ENCODE data around the gene PHF19.

Gene PHF19

DNA sequence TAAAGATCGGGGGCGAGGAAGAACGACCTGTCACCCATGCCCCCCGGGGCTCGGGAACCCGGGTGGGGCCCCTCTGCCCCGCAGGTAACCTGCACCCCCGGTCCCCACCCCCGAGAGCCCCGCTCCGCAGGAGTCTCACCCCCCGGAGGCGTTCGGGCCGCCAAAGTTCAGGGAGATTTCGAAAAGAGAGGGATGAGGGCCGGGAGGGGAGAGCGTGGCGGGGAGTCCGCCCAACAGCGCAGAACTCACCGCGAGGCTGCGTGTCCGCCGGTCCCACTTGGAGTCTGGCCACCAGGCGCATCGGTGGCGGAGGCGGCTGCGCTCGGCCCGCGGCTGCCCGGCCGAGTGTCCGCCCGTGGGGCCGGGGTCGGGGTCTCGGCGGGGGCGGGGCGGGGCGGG lies at the start of gene PHF19:
Gene PHF19, minus strand, starts transcription at position 347 of the 399 bp plus-strand sequence. CDS start 2,447 bp downstream, outside the sequence.
- DNase-seq: no peak

DNA sequence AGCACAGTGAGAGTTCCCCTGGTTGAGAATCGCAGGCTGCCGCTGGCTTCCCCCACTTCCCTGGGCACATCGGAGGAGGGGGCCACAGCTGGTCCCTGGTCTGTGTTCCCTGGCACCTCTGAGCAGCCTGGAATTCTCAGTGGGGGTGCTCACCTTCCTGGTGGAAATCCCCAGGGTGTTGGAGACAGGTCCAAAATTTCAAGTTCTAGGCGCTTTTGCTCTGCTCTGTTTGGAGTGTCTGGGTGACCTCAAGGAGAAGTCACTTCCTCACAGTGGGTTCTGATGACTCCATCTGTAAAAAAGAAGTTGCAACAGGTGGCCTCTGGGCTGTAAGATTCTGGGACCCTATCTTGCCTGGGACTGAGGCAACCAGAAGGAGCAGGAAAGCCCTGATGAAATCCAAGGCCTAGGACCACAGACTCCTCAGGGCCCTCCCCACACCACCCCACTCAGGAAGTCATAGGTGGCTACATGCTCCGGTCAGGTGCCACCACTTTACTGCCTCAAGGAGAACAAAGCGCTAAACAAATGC lies 49.5 kb upstream of the PHF19 start, which contains the start of gene TRAF1:
Gene TRAF1, minus strand, starts transcription at position 400 of the 532 bp plus-strand sequence. CDS start 721 bp downstream, outside the sequence.
- no peak for DNase-seq

DNA sequence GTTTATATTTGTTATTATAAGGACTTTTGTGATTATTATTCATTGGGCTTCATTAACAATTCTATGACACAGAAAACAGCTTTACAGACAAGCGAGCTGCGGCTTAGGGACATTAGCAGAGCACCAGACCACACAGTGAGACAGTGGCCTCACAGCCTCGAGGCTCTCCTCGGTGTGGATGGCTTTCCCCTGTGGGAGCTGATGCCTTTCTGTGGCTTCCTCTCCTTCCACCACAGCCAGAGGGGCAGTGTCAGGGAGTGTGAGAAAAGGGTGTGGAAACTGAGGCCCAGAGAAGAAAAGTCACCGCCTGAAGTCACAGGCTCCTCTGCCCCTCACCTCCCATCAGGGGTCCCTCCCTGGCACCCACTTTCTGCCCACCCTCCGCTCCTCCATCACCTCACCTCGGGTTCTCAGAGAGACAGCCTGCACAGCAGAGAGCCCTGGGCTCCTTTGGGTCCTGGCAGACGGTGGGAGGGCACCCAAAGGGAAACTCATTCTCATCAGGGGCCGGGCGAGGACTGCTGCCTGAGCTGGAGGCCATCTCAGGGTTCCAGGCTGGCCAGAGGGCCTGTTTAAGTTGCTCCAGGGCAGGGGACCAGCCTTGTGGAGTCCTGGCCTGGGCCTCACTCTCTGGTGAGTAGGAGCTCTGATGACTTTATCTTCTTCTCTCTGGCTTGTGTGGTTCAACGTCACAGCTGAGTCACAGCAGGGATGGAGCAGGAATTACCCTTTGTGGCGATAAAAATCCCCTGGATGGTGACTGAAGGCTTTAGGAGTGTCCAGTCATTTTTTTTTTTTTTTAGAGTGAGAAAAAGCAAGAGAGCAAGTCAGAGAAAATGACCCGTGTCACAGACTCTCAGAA lies 48.8 kb upstream of the PHF19 start:
- DNase-seq: no peak

GRCh38 chr9:120924698-120925534 lies 47.9 kb upstream of the PHF19 start:
- DNase-seq: no peak

DNA sequence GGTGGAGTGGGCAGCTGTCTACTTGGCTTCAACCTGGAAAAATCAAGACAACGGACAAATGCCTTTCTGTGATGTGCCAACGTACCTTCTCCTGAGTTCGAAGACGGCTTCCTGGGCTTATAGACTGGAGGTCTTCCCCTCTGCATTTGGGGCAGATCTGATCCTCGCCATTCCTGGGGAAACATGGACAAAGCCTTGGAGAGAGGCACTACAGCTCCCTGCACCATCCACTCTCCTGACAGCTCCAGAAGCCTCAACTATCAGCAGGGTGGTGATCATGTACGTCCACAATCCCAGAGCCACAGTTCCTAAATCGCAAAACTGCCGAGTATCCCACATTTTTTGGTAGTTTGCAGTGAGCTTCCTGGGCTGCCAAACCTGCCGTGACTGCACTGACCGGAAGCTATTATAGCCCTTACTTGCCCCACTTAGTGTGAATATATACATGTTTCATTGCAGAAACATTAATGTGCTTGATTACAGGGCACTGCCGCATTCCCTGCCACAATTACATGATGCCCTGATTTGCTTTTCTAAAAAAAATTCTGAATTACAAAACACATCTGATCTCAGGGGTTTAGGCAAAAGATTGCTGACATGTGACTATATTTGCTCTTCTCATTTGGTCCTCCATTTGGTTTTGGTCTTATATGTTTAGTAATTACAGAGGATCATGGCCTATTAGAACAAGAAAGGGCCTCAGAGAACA lies 46.8 kb upstream of the PHF19 start:
- no peak for DNase-seq

DNA sequence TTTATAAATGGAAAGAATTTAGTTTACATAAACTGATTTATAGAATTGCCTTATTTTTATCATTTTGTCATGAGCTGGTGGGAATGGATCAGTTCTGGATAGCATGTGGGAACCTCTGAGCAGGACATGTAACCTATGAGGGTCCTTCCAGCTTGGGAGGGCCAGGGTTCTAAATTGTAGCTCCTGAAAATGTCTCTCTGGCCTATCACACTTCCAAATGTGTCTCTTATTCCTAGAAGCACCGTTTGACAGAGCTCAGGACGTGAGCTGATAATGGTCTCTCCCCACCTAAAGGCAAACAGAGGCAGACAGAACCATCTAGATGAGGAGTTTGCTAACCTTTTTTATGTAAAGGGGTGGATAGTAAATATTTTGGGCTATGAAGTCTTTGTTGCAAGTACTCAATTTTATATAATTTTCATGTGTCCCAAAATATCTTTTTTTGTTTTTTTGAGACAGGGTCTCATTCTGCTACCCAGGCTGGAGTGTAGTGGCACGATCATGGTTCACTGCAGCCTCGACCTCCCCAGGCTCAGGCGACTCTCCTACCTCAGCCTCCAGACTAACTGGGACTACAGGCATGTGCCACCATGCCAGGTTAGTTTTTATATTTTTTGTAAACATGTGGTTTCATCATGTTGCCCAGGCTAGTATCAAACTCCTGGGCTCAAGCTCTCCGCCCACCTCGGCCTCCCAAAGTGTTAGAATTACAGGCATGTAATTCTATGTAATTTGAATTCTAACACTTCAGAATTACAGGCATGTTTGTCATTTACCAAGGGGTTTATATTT lies 45.6 kb upstream of the PHF19 start:
- no peak for DNase-seq

DNA sequence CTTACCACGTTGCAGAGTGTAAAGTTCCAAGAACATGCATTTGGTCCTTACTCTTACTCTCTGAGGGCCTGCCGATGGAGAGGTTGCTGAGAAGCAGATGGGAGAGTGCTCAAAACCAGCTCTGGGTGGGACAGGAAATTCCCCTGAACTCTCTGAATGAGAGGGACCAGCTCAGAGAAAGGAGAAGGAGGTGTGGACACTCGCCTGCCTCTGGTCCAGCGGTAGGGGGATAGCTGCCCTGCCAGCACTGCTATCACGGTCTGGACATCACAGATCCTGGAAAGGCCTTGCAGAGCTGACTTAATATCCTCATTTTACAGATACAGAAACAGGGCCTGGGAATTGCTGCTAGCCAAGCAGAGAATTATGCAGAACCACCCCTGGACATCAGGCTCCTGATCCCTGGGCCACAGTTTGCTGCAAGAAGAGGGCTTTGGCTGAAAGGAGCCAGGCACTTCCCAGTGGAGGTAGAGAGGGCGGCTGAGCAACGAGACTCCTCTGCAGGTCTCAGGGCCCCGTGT lies 44.7 kb upstream of the PHF19 start:
- DNase-seq: no peak

GRCh38 chr9:120920806-120921178 lies 43.8 kb upstream of the PHF19 start:
- no peak for DNase-seq

- no peak for DNase-seq
Measured at GRCh38 chr9:120919843-120920805, 43.1 kb upstream of the PHF19 start.

DNA sequence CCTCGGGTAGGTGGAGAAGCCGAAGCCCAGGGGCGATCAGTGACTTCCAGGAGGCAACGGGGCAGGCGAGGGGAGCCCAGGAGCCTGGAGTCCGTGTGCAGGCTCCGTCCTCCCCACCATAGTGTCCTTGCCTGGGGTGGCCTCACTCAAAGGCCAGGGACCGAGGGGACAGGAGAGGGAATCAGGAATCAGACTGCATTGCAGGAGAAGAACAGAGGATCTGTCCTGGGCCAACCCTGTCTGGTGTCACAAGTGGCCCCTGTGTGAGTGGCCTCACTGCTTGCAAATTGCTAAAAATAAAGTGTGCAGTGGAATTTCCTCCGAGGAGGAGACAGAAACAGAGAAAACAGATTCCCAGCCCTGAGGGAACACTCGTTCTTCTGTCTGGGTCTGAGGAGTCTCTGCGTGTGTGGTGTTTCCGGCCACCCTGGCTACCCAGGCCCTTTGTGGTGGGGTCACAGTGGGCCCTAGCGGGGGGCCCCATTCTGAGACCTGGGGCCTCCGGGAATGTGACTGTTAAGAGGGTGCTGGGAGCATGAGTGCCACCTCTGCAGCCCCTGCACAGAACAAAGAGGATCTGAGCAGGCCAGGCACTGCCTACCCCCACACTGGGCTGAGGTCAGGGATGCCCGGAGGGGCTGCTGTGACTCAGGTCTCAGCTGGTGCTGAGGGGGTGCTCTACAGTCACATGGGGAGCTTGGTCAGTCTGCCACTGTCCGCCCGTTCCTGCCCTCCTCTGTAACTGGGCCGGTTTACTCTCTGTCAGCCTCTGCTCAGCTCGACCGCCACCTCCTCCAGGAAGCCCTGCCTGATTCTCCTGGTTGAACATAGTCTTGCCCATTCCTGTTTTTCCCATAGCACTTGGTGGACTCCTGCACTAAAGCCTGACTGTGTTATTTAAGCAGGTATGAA lies 42.2 kb upstream of the PHF19 start:
- DNase-seq: no peak

DNA sequence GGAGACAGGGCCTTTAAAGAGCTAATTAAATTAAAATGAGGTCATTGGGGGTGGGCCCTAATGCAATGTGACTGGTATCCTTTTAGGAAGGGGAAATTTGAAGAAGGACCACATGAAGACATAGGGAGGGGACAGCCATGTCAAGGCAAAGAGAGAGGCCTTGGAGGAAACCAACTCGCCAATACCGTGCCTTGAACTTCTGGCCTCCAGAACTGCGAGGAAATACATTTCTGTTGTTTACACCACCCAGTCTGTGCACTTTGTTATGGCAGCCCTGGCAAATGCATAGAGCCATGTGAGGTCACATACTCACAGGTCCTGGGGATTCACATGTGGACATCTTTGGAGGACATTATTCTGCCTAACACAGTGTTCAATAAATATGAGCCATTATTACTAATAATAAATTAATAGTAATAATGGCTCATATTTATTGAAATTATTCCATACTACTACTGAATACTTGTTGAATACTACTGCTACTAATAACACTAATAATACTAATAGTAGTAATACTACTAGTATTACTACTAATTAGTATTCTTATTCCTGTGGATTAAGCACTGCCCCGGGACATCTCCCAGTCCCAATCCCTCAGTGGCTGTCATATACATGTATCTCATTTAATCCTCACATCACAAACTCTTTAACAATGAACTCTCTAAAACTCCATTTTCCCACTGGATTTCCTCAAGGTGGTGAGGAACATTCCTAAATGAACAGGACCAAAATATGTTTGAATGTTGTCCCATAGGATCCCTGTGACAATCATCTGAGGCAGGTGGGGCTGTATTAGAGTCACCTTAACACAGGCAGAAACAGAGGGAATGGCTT lies 41.2 kb upstream of the PHF19 start:
- DNase-seq: no peak

DNA sequence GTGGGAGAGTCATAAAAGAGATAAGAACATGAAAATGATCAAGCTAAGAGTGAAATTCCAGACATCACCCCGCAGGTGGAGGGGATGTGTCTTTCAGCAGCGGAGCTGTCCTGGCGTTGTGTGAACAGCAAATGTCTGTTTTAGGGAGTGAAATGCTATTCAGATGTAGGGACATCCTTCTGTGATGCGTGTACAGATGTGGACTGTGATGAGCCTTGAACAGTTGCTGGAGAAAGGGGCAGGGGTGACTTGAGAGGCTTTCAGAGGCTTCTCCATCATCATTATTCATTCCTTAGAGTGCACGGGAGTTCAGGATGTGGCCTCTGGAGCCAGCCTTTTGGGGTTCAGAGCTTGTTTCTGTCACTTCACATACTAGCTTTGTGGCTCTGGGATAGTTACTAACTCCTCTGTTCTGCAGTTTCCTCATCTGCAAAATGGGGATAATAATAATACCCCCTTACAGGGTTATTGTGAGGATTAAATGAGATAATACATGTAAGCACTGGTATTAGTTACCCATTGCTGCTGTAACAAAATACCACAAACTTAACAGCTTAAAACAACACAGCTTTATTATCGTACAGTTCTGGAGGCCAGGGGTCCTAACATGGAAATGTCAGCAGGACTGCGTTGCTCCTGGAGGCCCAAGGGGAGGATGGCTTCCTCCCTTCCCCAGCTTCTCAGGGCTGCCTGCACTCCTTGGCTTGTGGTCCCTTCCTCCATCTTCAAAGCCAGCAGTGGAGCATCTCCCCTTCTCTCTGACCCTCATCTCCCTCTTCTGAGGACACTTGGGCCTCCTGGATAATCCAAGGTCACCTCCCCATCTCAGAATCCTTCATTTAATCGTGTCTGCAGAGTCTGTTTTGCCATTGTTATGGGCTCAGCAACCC lies 40.2 kb upstream of the PHF19 start:
- DNase-seq: no peak

DNA sequence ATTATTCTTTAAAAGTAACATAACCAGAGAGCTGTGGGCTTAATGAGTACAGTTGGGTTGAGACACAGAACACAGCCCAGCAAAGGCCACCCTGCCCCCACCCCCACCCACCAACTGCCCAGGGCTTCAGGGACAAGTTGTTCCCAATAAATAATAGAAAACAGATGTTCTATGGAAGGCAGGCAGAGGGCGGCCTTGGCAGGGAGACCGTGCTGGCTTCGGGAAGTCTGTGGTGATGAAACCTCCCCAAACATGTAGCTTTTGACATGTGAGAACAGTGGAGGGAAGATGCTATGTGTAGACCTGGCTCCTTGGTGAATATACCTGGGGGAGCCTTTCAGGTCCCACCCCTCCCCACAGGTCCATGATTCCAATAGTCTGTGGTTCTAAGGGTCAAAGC lies 39.6 kb upstream of the PHF19 start:
- no peak for DNase-seq

DNA sequence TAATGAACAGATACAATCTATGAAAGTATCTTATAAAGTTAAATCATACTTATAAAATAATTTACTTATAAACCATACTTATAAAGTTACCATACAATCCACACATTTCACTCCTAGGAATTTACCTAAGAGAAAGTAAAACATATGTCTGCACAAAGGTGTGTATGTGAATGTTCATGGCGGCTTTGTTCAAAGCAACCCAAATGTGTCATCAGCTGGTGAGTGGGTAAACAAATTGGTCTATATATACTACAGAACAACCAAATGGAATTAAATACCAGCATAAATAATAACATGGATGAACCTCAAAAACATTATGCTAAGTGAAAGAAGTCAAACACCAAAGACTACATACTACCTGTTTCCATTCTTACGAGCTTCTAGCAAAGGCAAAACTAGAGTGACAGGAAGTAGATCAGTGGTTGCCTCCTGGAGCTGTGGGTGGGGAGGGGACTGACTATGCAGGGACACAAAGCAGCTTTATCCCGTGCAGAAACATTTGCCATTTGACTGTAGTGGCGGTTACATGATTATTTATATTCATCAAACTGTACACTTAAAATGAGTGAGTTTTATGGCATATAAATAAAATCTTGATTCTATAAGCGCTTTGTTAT lies 39.0 kb upstream of the PHF19 start:
- DNase-seq: no peak

DNA sequence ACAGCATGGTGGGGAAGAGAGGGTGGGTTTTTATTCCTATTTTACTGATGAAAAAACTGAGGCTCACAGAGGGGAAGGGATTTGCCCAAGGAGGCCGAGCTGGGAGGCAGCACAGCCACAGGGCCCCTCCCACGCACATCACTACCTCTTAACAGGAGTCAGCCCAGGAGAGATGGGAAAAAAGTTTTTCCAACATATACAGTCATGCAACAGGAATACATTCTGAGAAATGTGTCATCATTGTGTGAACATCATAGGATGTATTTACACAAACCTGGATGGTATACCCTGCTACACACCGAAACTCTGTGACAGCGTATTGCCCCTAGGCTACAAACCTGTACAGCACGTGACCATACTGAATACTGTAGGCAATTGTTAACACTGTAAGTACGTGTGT lies 38.0 kb upstream of the PHF19 start:
- no peak for DNase-seq

DNA sequence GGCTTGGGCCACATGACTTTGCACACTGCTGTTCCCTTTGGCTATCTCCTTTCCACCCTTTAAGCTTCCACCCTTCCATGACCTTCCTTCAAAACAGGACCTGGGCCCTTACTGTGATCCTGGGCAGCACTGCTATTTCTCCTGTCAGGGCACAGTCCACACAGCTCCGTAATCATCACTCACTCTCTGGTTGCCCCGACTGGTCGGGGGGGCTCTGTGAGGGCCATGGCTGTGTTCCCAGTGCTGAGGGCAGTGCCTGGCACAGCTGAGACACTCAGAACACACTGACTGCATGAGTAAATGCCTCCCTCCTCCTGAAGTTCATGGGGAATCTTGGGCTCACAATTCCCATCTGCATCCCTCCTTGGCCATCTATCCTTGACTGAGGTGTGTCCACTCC lies 37.4 kb upstream of the PHF19 start:
- DNase-seq: no peak

- no peak for DNase-seq
Measured at GRCh38 chr9:120913647-120914264, 36.8 kb upstream of the PHF19 start.
